ENCODE measurements around the gene CCDC120. TPM values are rescaled to one million over a fixed set of nuclear protein-coding genes. Genes with fewer than 3 reads are reported as not detected.

CCDC120 gene
- total RNA-seq, 1 experiment from 2014 or later, result 23.9 TPM

DNA sequence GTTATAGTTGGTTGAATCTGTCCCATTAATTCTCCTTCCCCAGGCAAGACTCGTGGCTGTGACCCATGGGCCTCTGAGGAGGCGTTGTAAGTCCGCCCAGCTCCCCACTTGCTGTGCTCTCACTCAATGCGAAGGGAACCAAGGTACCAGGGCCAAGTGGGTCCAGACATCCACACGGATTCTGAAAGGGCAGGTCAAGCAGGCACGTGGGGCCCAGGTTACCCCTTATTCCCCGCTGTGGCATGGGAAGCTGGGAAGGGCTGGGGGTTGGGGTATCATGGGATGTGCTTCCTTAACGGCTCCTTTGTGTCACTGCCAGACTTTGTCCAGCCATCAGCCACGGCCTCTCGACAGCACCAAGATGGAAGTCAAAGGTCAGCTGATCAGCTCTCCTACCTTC, 3.1 kb downstream of the CCDC120 start:
- Histone ChIP-seq H3K36me3 (ENCODE audit: low read depth) (no peaks in the 10 kb centered on the region), H3K27me3 (ENCODE audit: insufficient read depth, low read depth) (no peaks in the 10 kb centered on the region), H2AFZ (no peak overlapping the region), H3K27ac (no peak overlapping the region), H3K79me2 (ENCODE audit: low read depth) (peaks cover 7% of the 10 kb centered on the region; the same call in 1 of the 2 replicates), H3K4me1 (replicated peaks; ENCODE audit: insufficient read depth) (no peaks in the 10 kb centered on the region), H3F3A (ENCODE audit: insufficient read depth, low read depth) (no peaks in the 10 kb centered on the region; the same call in 1 of the 2 replicates), H3K9me3 (ENCODE audit: insufficient read depth, low read depth) (no peaks in the 10 kb centered on the region), H3K9me2 (ENCODE audit: insufficient read depth) (no peaks in the 10 kb centered on the region), H3K4me2 (no peak overlapping the region), H4K20me1 (ENCODE audit: insufficient read depth) (no peaks in the 10 kb centered on the region), H3K4me3 (no peak overlapping the region)
- no peak for TF ChIP-seq EZH2 (IDR thresholded peaks at IDR 0.05; ENCODE audit: low read depth)
- TF ChIP-seq, protein P1, sequence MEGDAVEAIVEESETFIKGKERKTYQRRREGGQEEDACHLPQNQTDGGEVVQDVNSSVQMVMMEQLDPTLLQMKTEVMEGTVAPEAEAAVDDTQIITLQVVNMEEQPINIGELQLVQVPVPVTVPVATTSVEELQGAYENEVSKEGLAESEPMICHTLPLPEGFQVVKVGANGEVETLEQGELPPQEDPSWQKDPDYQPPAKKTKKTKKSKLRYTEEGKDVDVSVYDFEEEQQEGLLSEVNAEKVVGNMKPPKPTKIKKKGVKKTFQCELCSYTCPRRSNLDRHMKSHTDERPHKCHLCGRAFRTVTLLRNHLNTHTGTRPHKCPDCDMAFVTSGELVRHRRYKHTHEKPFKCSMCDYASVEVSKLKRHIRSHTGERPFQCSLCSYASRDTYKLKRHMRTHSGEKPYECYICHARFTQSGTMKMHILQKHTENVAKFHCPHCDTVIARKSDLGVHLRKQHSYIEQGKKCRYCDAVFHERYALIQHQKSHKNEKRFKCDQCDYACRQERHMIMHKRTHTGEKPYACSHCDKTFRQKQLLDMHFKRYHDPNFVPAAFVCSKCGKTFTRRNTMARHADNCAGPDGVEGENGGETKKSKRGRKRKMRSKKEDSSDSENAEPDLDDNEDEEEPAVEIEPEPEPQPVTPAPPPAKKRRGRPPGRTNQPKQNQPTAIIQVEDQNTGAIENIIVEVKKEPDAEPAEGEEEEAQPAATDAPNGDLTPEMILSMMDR (conservative IDR thresholded peaks at IDR 0.05), result no peak
- no TSS peak for BruUV-seq (replicated peaks)
- ChIA-PET CTCF (no interaction called here), POLR2A (ENCODE audit: unreplicated experiment) (no interaction called here)
- intact Hi-C loops (cut with micrococcal nuclease; ENCODE audit: unreplicated experiment), result no loop called here
- no peak for DNase-seq

DNA sequence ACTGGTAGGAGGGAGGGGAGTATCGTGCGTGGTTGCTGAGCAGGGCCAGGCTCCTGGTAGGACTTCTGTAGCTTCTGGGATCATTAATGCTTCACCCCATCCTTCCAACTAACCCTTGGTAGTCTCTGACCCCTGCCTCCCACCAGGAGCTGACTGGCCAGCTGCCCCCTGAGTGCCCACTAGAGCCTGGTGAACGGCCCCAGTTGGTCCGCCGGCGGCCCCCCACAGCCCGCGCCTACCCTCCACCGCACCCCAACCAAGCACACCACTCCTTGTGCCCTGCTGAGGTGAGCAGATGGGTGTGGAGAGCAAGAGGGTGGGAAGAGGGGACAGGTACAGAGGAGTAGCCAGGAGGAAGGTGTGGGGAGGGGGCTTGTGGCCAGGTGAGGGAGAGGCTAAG, 4.9 kb downstream of the CCDC120 start:
- BruUV-seq (replicated peaks), result no TSS peak
- H3K4me1 ChIP-seq (replicated peaks; ENCODE audit: insufficient read depth), result no peaks in the 10 kb centered on the region
- TF ChIP-seq, protein P1 (conservative IDR thresholded peaks at IDR 0.05), result no peak
- TF ChIP-seq EZH2 (IDR thresholded peaks at IDR 0.05; ENCODE audit: low read depth), result no peak
- POLR2A ChIA-PET (ENCODE audit: unreplicated experiment), result no interaction called here
- H4K20me1 ChIP-seq (ENCODE audit: insufficient read depth), result no peaks in the 10 kb centered on the region
- no peaks in the 10 kb centered on the region for H3K9me3 ChIP-seq (ENCODE audit: insufficient read depth, low read depth)
- no peak overlapping the region for H3K4me2 ChIP-seq
- H3K9me2 ChIP-seq (ENCODE audit: insufficient read depth), result no peaks in the 10 kb centered on the region
- no peak for DNase-seq
- H3K27me3 ChIP-seq (ENCODE audit: insufficient read depth, low read depth), result no peaks in the 10 kb centered on the region
- H3F3A ChIP-seq (ENCODE audit: insufficient read depth, low read depth), result no peaks in the 10 kb centered on the region; the same call in 1 of the 2 replicates
- no peaks in the 10 kb centered on the region for H3K36me3 ChIP-seq (ENCODE audit: low read depth)
- no peak overlapping the region for H3K4me3 ChIP-seq
- no peak overlapping the region for H3K27ac ChIP-seq
- peaks cover 7% of the 10 kb centered on the region; the same call in 1 of the 2 replicates for H3K79me2 ChIP-seq (ENCODE audit: low read depth)
- intact Hi-C loops (cut with micrococcal nuclease; ENCODE audit: unreplicated experiment), result no loop called here
- CTCF ChIA-PET, result no interaction called here
- H2AFZ ChIP-seq, result no peak overlapping the region

DNA sequence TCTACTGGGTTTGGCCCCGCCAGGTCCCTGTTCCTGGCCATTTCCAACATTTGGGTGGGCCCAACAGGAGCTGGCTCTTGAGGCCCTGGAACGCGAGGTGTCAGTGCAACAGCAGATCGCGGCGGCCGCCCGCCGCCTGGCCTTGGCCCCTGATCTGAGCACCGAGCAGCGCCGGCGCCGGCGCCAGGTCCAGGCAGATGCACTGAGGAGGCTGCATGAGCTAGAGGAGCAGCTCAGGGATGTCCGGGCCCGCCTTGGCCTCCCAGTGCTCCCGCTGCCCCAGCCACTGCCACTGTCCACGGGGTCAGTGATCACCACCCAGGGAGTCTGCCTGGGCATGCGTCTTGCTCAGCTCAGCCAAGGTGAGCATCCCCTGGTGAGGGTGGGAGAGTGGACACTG, 5.5 kb downstream of the CCDC120 start:
- TF ChIP-seq, protein P1 (conservative IDR thresholded peaks at IDR 0.05), result no peak
- TF ChIP-seq EZH2 (IDR thresholded peaks at IDR 0.05; ENCODE audit: low read depth), result no peak
- BruUV-seq (replicated peaks), result no TSS peak
- Histone ChIP-seq H3K4me1 (replicated peaks; ENCODE audit: insufficient read depth) (no peaks in the 10 kb centered on the region), H3K4me2 (no peak overlapping the region), H3K27me3 (ENCODE audit: insufficient read depth, low read depth) (no peaks in the 10 kb centered on the region), H3K27ac (no peak overlapping the region), H3F3A (ENCODE audit: insufficient read depth, low read depth) (no peaks in the 10 kb centered on the region; the same call in 1 of the 2 replicates), H2AFZ (no peak overlapping the region), H3K36me3 (ENCODE audit: low read depth) (no peaks in the 10 kb centered on the region), H3K9me2 (ENCODE audit: insufficient read depth) (no peaks in the 10 kb centered on the region), H3K9me3 (ENCODE audit: insufficient read depth, low read depth) (no peaks in the 10 kb centered on the region), H3K79me2 (ENCODE audit: low read depth) (peaks cover 7% of the 10 kb centered on the region; the same call in 1 of the 2 replicates), H4K20me1 (ENCODE audit: insufficient read depth) (no peaks in the 10 kb centered on the region), H3K4me3 (no peak overlapping the region)
- no peak for DNase-seq
- intact Hi-C loops (cut with micrococcal nuclease; ENCODE audit: unreplicated experiment), result no loop called here
- CTCF ChIA-PET, result no interaction called here
- POLR2A ChIA-PET (ENCODE audit: unreplicated experiment), result no interaction called here
